HG03575 (cell line): ENCODE measurements around the gene C4orf50.
"Not testable (repeated sequence)": the region's sequence is repeated elsewhere in the genome, so short reads cannot be mapped to it uniquely, and the experiment has no call there.

Source experiments
- ATAC-seq: cut with Tn5 transposase; IDR thresholded peaks from one replicate; pipeline ENCODE4 v1.9.1; 2021; ENCODE audit not compliant: unreplicated experiment, insufficient number of reproducible peaks, low FRiP score; ENCODE audit errors: extremely low read depth

Gene C4orf50

DNA sequence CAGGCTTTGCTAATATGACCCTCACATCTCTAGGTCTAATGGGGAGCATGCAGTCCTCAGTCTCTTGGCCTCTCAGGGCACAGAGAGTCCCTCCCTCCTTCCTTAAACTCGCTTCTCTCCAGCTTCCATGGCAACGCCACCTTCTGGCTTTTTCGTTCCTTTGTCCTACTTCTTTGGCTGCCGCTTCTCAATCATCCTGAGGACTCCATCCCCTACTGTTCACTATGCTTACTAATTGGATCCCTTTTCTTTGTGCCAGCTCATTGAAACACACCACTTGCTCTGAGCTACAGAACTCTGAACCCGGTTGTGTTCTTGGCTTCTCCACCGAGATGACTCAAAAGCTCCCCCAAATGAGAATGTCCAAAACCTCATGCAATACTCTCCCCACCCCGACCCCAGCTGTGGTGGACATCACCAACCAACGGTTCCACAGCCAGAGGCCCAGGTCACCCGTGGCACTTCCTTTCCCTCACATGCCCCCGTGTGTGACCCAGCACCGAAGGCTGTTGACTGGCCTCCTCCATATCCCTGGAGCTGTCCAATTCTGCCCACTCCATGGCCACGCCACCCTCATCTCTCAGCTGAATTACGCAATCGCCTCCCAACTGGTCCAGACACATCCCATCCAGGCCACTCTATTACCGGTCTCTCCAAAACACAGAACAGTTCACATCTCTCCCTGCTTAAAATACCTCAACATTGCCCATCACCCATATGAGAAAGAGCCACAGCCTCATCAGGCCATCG, 160.0 kb downstream of the C4orf50 start:
- ATAC-seq: no peak

DNA sequence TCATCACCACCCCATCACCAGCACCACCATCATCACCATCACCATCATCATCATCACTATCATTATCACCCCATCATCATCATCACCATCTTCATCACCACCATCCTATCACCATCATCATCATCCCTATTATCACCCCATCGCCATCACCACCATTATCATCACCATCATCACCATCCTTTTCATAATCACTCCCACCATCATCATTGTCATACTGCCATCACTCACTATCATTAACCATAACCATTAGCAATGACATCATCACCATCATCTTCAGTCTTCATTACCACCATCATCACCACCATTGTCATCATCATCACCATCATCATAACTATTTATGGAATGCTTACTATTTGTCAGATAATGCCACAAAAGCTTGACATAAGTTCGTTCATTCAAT, 161.0 kb downstream of the C4orf50 start:
- no peak for ATAC-seq

- ATAC-seq: not testable (repeated sequence)
Observed at GRCh38 chr4:5856362-5856761, 161.9 kb downstream of the C4orf50 start.

DNA sequence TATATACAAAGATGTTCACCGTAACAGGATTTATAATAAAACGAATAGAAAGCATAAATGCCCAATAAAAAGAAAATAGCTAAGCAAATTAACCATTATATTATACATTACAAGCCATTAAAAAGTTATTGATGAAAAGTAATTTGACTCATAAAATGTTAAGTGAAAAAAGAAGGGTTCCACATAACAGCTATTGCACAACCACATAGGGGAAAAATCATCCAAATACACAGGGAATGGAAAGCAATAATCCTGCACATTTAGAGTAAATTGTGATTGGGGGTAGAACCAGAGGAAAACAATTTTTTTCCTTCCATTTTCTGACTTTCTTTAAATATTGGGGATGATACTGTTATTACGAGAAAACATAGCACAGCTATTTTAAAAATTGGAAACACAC, 163.3 kb downstream of the C4orf50 start:
- ATAC-seq: no peak

GRCh38 chr4:5852523-5853202, 165.6 kb downstream of the C4orf50 start:
- ATAC-seq: no peak

DNA sequence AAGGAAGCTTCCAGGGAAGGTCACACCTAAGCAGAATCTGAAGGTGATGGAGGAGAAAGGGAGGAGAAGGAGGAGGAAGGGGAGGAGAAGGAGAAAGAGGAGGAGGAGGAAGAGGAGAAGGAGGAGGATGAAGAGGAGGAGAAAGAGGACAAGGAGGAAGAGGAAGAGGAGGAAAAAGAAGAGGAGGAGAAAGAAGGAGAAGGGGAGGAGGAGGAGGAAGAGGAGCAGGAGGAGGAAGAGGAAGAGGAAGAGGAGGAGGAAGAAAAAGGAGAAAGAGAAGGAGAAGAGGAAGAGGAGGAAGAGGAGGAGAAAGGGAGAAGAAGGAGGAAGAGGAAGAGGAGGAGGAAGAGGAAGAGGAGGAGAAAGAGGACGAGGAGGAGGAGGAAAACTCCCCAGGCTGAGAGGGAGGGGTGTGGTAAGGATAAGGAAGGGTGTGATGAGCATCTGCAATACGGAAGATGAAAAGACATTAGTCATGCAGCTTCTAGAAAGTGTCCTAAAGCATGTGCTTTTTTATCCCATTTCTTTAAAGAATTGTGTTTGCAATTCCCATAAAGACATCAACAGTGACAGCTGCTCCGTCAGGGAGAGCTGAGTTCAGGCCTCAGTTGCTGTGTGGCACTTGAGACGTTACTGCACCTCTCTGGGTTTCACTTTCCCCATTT, 166.5 kb downstream of the C4orf50 start:
- ATAC-seq: no peak
